Thoracic aorta (tissue), 2 donors: ENCODE data around the gene GPSM1. TPM values are rescaled to one million over a fixed set of nuclear protein-coding genes. Genes with fewer than 3 reads are reported as not detected.

Experiments
- ATAC-seq: fragments of 150-250 bp; one replicate; pipeline ENCODE4 v1.8.0; 2017; ENCODE audit warnings: low read depth; ENCODE audit not compliant: insufficient number of reproducible peaks, low FRiP score
- DNase-seq: peaks from one replicate; pipeline ENCODE4 v3.0.0-alpha.2; 2020; ENCODE audit warnings: low spot score
- H3K27ac ChIP-seq, 2 donors: fragments of 200-600 bp; sonication (generic); 1 replicate in 1 of 2; 2 replicates in 1 of 2; pipeline ENCODE4 v1.5.1; 2016; ENCODE audit warnings: mild to moderate bottlenecking in 2 of 2, moderate library complexity in 2 of 2
- H3K27me3 ChIP-seq: fragments of 200-600 bp; sonication (generic); replicated peaks from 2 replicates; pipeline ENCODE4 v1.6.0; 2016; ENCODE audit warnings: mild to moderate bottlenecking; ENCODE audit not compliant: insufficient read depth
- H3K36me3 ChIP-seq: fragments of 200-600 bp; sonication (generic); one replicate; pipeline ENCODE4 v1.5.1; 2016
- H3K4me1 ChIP-seq, 2 donors: fragments of 200-600 bp; sonication (generic); 1 replicate in 1 of 2; 2 replicates in 1 of 2; pipeline versions ENCODE4 v1.5.1 to v1.6.0; 2016; ENCODE audit warnings: low read depth in 2 of 2, mild to moderate bottlenecking in 1 of 2; ENCODE audit not compliant: control insufficient read depth in 1 of 2
- H3K4me3 ChIP-seq: fragments of 200-600 bp; sonication (generic); 2 replicates; pipeline ENCODE4 v1.5.1; 2016; ENCODE audit warnings: mild to moderate bottlenecking
- H3K9me3 ChIP-seq: fragments of 200-600 bp; sonication (generic); 2 replicates; pipeline ENCODE4 v1.5.1; 2016
- total RNA-seq, 2 donors: library from RNA; depleted of rRNA; stranded (reverse); fragments of >200 nt; gene quantifications; one replicate each; pipeline versions ENCODE4 v1.1.0 to v1.2.3, GENCODE V29; 2016
- TF ChIP-seq, protein P1 (sequence below): fragments of 200-600 bp; sonication (generic); IDR thresholded peaks from one replicate; pipeline ENCODE4 v1.5.1; 2019; ENCODE audit warnings: antibody characterized with exemption

GPSM1 gene
- total RNA-seq, 2 donors from 2014 or later: 29.2 to 33.6 TPM

DNA sequence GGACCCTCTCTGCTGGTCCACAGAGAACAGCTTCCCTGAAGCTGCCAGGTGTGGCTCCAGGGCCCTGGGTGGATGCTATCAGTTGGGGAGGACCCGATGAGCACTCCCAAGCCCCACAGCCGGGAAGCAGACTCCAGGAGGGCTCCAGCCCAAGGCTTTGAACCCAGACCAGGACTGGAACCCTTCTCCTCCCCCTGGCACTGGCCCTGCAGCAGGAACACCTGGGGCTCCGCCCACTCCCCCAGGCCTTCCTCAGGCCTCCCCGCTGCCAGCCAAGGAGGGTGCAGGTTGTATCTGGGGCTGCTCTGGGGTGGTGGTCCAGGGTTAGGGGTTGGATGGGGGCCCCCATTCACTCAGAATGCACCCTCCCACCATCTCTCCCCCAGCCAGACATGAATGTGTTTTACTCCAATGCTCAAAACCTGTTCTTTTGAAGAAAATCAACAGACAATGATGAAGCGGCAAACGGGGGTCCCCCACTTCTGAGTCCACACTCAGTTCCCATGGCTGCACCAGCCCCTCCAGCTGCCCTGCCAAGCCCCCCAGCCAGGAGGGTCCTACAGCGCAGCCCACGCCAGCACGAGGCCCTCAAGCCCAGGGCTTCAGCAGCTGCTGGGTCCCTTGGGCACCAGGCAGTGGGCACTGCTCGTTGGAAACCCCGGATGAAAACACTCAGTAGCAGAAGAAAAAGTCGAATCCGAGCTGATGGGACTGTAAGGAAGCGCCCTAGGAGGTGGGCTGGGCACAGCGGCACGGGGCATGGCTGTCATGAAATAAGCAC lies 46.6 kb upstream of the GPSM1 start:
- Histone ChIP-seq H3K36me3 (no peaks in the 10 kb centered on the region), H3K4me1 (peaks cover 0 to 10% of the 10 kb centered on the region in 2 donors), H3K27me3 (no peaks in the 10 kb centered on the region), H3K9me3 (no peaks in the 10 kb centered on the region), H3K4me3 (no peak overlapping the region), H3K27ac (no peak overlapping the region)
- TF ChIP-seq, protein P1, sequence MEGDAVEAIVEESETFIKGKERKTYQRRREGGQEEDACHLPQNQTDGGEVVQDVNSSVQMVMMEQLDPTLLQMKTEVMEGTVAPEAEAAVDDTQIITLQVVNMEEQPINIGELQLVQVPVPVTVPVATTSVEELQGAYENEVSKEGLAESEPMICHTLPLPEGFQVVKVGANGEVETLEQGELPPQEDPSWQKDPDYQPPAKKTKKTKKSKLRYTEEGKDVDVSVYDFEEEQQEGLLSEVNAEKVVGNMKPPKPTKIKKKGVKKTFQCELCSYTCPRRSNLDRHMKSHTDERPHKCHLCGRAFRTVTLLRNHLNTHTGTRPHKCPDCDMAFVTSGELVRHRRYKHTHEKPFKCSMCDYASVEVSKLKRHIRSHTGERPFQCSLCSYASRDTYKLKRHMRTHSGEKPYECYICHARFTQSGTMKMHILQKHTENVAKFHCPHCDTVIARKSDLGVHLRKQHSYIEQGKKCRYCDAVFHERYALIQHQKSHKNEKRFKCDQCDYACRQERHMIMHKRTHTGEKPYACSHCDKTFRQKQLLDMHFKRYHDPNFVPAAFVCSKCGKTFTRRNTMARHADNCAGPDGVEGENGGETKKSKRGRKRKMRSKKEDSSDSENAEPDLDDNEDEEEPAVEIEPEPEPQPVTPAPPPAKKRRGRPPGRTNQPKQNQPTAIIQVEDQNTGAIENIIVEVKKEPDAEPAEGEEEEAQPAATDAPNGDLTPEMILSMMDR: no peak
- ATAC-seq: no peak
- DNase-seq: no peak

DNA sequence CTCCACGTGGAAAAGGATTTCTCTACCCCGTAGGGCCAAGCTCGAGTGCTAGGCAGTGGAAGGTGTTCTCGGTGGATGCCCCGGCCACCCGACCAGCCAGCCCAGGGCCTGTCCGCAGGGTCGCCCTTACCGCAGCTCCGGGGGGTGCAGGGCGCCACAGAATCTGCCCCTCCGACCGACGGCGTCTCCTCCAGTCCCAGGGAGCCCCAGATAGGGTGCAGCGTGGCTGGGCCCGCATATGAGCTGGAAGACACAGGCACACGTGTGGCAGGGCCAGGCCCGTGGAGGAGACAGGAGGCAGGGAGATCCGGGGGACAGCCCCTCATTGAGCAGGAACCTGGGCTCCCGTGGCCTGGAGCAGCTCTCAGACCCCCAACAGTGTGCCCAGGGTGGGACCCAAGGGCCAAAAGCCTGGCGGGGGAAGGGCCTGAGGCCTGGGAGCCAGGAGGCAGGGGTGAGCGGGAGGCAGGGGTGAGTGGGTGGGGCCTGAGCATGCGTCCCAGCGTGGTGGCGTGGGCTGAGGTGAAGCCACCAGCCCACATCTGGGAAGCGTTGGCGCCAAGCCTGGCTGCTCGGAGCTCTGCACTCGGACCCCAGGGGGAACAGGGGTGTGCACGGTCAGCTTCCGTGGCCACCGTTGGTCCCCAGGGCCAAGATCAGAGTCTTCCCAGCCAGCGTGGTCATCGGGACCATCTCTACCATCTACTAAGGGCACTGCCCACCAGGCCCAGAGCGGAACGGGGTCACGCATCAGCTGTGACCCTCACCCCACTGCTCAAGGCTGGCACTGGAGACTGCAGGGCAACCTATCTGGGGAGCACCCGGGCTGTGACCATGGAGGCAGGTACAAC lies 45.7 kb upstream of the GPSM1 start:
- H3K27me3 ChIP-seq: no peaks in the 10 kb centered on the region
- TF ChIP-seq, protein P1: no peak
- H3K4me3 ChIP-seq: no peak overlapping the region
- H3K9me3 ChIP-seq: no peaks in the 10 kb centered on the region
- peaks cover 0 to 10% of the 10 kb centered on the region in 2 donors for H3K4me1 ChIP-seq
- ATAC-seq: no peak
- no peak overlapping the region for H3K27ac ChIP-seq
- H3K36me3 ChIP-seq: no peaks in the 10 kb centered on the region
- no peak for DNase-seq

DNA sequence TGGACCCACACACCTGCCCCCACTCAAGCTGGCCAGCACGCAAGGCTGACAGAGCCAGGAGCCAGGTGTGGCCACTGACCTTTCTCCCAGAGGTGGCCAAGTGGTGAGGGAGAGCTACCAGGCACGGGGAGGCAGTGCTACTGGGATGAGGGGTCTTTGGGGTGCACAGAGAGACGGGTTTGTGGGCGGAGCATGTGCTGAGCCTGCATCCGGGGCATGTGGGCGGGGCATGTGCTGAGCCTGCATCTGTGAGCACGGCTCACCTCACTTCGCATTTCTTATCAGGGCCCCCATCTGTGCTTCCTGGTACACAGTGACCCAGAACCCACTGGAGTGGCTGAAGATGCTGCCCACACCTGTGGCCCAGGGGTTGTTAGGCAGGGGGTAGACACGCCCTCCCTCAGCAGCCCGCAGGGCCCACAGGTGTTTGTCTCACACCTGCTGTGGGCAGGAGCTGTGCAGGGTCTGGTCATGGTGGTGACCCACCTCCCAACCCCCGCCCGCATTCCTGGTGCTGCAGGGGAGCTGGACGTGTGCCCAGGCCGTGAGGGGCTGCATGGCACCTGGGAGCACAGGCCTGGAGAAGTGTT lies 45.0 kb upstream of the GPSM1 start:
- no peak for DNase-seq
- TF ChIP-seq, protein P1: no peak

DNA sequence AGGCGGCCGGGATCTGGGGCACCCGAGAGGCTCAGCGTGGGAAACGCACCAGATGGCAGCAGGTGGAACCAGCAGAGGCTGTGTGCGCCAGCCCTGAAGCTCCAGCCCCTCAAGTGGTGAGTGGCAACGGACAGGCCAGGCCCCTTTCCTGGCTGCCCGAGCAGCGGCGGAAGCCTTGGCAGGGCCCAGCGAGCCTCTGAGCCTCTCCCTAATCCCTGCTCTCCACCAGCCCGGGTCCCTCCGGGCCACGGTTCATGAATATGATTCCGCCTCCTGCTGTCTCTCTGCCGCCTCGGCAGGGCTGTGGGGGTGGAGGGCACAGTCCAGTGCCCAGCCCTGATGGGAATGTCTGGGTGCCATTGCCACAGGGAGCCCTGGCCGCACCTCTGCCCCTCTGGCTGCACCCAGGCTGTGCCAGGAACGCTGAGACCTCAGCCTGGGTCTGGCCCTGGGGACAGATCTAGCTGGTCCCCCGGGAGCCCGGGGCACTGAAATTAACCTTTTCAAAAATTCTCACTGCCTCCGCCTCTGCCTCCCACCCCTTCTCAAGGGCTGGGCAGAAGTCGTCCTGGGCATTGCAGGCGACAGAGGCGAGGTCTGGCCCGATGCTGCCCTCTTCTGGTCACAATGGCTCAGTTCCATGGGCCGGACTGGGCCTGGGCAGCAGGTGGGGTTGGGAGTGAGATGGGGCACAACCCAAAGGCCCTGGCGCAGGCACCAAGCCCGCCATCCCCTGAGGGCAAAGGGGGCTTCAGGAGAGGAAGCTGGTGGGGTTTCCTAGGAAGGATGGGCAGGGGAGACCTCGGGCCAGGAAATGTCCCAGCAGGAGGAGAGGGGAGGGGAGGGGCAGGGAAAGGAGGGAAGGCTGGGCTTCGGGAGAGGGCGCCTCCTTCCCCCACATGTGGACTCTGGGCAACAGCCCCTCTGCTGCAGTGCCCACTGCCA lies 43.8 kb upstream of the GPSM1 start:
- H3K4me1 ChIP-seq: peaks cover 0 to 10% of the 10 kb centered on the region in 2 donors
- peak; percentile 90 for ATAC-seq
- H3K9me3 ChIP-seq: no peaks in the 10 kb centered on the region
- peak overlapping the region; percentile 26 to 69 for H3K27ac ChIP-seq
- no peaks in the 10 kb centered on the region for H3K27me3 ChIP-seq
- TF ChIP-seq, protein P1: peak; percentile 79
- peak; percentile 43 for DNase-seq
- H3K4me3 ChIP-seq: peak overlapping the region; percentile 67
- no peaks in the 10 kb centered on the region for H3K36me3 ChIP-seq

More for the DNA sequence above, 45.0 kb upstream of the GPSM1 start:
- Histone ChIP-seq H3K4me1 (peaks cover 0 to 10% of the 10 kb centered on the region in 2 donors), H3K4me3 (no peak overlapping the region), H3K9me3 (no peaks in the 10 kb centered on the region), H3K27ac (no peak overlapping the region), H3K36me3 (no peaks in the 10 kb centered on the region), H3K27me3 (no peaks in the 10 kb centered on the region)
- ATAC-seq: no peak
